KBM-7 (cell line): ENCODE data around the gene TSPEAR.
A peak's percentile ranks its signal among the peaks of the same experiment; 100 is the strongest.

Experiments used
- DNase-seq: peaks from one replicate; pipeline ENCODE4 v3.0.0-alpha.2; 2015
- in situ Hi-C: fragments of 300-500 bp; cut with MboI; formaldehyde crosslinking; loops from 2 replicates; pipeline ENCODE4 v1.14.3; 2020; ENCODE audit warnings: low sequenced_read_pairs, low pct_unique_long_range_greater_than_20kb, mixed read lengths

The TSPEAR gene

DNA sequence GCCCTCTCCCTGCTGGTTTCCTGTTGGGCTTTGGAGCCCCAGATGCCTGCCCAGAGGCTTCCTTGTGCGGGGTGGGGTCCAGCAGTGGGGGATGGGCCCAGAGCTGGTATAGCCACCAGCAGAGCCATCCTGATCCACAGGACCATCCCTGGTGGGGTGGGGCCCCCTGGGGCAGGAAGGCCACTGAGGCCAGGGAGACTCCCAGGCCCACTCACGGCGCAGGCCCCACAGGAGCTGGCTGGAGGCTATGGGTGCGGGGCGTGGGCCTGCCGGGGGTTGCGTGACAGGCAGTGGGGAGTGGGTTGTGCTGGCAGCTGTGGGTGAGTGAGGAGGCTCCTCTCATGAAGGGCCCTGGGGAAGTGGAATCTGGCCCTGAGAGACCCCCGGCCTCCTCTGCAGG is 250.4 kb downstream of the TSPEAR start:
- in situ Hi-C loops: loop anchor here (10.0 to 25.0 kb wide), 3 partner anchors 101 to 724 kb away; partner anchors contain the start of genes KRTAP10-2, KRTAP10-3, KRTAP10-4 and TRPM2

DNA sequence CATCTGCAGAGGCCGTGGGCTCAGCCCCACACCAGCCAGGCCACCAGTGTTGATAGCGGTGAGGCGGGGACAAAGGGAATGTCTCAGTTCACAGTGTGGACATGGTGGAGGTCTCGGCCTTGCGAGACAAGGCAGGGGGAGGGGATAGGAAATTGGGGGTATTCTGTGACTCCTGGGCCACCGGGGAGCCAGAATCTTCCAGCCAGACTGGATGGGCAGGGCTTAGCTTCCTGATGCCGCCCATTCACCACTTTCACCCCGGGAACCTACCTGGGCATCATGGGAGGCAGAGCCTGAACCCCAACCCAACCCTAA is 251.0 kb downstream of the TSPEAR start:
- DNase-seq: no peak
- in situ Hi-C loops: loop anchor here (10.0 to 25.0 kb wide), 3 partner anchors 102 to 723 kb away; partner anchors contain the start of genes KRTAP10-2, KRTAP10-3, KRTAP10-4 and TRPM2

More for the DNA sequence above, 250.4 kb downstream of the TSPEAR start:
- no peak for DNase-seq

DNA sequence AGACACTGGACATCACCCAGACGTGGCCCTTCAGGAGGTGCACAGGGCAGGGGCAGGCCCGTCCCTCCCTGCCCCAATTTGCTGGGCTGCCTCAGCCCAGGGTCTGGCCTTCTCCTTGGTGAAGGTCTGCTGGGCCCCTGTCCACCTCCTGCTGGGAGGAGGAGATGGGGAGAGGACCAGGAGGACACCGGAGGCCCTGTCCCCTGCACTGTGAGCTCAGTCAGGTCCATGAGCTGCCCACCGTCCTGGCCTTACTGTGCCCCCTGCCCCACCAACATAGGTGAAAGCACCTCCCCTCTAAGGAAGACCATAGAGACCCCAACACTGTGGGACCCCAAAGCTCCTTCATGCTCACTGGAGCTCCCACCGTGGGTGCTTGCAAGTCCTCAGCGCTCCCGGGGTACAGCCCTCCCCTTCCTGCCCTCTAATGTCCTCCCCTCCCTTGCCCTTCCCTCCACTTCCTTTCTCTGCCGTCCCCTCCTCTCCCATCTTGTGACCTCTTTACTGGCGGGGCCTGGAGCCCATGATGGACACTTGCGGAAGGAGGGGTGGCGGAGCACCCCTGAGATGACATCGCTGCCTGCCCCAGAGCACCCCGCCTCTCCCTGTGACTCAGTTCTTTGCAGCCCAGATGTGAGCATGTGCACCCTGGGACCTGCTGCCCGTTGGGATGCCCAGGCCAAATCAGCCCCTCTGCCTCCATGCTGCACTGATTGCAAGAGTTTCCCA is 251.5 kb downstream of the TSPEAR start:
- in situ Hi-C loops: loop anchor here (10.0 to 25.0 kb wide), 3 partner anchors 102 to 723 kb away; partner anchors contain the start of genes KRTAP10-2, KRTAP10-3, KRTAP10-4 and TRPM2
- DNase-seq: no peak

DNA sequence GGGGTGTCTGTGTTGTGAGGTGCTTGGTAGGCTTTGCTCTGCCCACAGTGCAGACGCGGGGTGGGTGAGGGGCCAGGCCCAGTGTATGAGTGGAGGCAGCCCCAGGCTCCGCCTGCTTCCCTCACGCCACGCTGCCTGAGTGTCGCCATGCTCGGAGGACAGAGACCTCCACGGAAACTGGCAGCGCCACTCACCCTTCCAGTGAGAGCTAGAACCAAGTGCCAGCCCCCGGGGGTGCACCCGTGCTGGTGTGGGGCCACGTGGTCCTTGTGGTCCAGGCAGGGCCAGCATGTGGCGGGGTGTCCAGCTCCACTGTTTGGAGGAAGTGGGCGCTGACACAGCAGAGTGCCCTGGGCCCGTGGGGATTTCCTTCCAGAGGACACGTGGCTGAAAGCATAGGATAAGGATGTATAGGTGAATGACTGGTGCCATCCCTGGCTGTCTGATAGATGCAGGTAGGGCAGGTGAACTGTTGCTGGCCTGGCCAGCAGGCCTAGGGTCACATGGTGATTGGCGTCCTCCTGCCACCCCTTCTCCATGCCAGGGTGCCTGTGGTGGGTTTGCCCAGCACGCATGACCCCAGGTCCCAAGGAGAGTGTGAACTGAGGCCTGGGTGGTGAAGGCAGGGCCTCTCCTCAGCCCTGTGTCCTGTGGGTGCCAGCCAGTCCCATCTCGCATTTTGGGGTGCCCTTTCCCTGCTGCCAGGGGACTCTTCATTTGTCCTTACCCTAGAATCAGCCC is 252.2 kb downstream of the TSPEAR start:
- in situ Hi-C loops: loop anchor here (25.0 kb wide), 2 partner anchors 103 to 722 kb away; partner anchors contain the start of genes KRTAP10-2, KRTAP10-3 and KRTAP10-4
- DNase-seq: no peak

DNA sequence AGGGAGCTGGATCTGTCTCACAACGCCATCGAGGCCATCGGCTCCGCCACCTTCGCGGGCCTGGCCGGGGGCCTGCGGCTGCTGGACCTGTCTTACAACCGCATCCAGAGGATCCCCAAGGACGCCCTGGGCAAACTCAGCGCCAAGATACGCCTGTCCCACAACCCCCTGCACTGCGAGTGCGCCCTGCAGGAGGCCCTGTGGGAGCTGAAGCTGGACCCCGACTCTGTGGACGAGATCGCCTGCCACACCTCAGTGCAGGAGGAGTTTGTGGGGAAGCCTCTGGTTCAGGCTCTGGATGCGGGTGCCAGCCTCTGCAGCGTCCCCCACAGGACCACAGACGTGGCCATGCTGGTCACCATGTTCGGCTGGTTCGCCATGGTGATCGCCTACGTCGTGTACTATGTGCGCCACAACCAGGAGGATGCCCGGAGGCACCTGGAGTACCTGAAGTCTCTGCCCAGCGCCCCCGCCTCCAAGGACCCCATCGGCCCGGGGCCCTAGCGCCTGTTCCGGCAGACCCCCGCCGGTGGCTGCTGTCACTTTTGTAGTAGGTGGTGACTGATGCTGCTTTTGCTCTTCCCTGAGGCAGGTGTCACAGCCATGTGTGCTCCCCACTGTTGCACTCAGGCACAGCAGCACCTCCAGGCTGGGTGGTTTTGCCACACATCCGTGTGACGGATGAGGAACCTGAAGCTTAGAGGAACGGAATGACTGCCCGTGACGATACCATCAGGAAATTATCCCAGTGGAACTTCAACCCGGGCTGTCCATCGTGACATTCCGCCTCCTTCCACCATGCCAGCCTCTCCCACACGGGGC is 254.2 kb downstream of the TSPEAR start:
- no peak for DNase-seq
- in situ Hi-C loops: loop anchor here (25.0 kb wide), 2 partner anchors 105 to 720 kb away; partner anchors contain the start of genes KRTAP10-2, KRTAP10-3 and KRTAP10-4

DNA sequence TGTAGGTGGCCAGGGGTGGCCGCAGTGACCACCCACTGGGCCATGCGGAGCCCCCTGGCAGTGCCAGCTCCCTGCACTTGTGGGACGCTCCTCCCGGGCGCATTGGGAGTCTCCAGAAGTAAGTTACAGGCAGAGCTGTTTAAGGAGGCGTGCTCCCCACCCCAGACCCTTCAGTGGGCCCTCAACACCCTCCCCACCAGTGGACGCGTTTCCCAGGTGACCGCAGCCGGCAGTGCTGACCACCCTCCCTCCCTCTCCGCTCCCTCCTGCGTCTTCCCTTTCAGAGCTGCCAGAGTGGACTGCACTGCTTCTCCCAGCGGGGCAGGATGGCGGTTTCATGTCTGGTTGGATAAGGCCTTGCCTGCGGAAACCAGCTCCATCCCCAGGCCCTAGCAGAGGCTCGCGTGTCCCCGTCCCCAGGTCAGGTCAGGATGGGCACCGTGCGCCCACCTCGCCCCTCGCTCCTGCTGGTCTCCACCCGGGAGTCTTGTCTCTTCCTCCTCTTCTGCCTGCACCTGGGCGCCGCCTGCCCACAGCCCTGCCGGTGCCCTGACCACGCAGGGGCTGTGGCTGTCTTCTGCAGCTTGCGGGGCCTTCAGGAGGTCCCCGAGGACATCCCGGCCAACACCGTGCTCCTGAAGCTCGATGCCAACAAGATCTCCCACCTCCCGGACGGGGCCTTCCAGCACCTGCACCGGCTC is 255.0 kb downstream of the TSPEAR start:
- in situ Hi-C loops: loop anchor here (25.0 kb wide), 2 partner anchors 106 to 719 kb away; partner anchors contain the start of genes KRTAP10-2, KRTAP10-3 and KRTAP10-4
- no peak for DNase-seq

DNA sequence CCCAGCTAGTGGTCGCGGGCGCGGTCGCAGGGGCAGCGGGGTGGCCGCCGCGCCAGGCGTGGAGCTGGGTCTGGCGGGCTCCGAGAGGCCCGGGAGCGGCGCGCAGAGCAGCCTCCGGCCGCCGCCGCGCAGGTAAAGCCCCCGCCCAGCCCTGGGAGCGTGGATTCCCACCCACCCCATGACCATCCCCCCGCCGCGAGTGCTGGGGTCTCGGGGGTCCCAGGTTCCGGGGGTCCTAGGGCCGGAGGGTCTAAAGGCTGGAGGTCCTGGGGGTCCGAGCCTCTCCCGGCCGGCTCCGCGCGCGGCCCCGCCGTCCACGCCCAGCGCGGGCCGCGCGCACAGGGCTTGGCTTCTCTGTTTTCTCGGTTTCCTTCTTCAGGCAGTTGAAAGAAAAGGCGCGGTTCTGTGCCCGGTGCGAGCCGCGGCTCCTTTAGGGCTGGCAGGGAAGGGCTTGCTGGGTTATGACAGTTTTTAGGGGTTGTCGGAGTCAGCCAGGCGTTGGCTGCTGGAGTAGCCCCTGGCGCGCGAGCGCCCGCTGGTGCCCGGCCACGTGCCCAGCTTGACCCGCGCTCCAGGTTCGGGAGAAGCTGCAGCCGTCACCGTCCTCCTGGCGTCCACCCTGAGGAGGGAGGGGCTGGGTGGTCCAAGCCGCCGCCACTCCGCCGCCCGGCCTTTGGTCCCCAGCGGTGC is 255.7 kb downstream of the TSPEAR start:
- DNase-seq: peak; percentile 44
- in situ Hi-C loops: loop anchor here (25.0 kb wide), 2 partner anchors 107 to 718 kb away; partner anchors contain the start of genes KRTAP10-2, KRTAP10-3 and KRTAP10-4

DNA sequence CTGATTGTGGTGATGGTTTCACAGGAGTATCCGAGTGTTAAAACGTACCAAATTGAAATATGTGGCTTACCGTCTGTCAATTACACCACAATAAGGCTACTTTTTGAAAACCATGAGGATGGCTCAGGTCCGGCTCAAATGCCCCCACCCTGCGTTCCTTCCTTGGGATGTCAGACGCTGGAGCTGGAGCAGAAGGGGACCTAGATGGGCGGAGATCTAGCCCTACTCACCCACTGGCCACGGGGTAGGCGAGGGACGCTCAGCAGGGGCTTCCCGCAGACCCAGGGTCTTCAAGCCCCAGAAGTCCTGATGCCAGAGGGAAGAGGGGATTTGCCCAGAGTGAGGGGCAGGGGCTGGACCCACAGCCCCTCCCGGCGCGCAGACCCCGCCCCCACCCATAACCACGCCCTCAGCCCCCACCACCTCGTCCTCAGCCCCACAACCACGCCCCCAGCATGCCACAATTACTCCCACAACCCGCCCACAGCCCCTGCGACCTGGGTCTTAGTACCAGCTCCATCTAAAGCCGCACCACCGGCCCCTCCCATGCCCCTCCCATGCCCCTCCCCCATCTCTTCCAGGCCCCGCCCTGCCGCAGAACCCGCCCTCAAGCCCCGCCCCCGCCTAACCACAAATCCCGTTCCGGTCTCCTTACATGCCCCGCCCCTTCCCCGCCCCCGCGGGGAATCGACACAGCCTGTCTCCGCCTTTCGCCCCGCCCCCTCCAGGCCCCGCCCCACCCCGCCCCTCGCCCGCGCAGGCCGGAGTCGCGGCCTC is 256.4 kb downstream of the TSPEAR start, which contains the start of gene LRRC3:
LRRC3 (plus strand) TSS at position 764 of the 777 bp plus-strand sequence. CDS start 1,135 bp downstream, outside the sequence.
- DNase-seq: peak; percentile 71
- in situ Hi-C loops: loop anchor here (25.0 kb wide), 2 partner anchors 107 to 718 kb away; partner anchors contain the start of genes KRTAP10-2, KRTAP10-3 and KRTAP10-4

DNA sequence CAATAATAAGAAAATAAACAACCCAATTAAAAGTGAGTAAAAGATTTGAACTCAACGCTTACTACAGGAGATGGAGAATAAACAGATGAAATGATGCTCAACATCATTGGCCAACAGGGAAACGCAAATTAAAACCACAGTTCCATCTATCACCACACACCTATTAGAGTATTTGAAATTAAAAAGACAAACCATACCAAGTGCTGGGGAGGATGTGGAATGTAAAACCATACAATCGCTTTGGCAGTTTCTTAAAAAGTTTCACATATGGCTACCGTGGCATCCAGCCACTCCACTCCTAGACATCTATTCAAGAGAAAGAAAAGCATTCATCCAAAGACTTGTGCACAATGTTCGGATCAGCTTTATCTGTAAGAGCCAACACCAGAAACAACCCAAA is 257.3 kb downstream of the TSPEAR start:
- DNase-seq: no peak
- in situ Hi-C loops: loop anchor here (25.0 kb wide), 2 partner anchors 108 to 717 kb away; partner anchors contain the start of genes KRTAP10-2, KRTAP10-3 and KRTAP10-4

DNA sequence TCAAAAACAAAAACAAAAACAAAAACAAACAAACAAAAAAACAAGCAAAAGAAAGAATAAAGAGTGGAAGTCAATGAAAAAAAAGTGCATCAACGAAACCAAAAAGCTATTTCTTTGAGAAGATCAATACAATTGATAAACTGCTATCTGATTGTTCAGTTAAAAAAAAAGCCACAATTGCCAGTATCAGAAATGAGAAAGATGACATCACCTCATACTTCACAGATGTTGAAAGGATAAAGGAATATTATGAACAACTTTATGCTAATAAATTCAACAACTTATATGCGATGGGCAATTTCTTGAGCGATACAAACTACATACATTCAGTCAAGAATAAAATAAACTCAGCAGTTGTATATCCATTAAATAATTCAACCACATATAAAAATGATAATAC is 258.3 kb downstream of the TSPEAR start:
- in situ Hi-C loops: loop anchor here (25.0 kb wide), 2 partner anchors 109 to 716 kb away; partner anchors contain the start of genes KRTAP10-2, KRTAP10-3 and KRTAP10-4
- no peak for DNase-seq

DNA sequence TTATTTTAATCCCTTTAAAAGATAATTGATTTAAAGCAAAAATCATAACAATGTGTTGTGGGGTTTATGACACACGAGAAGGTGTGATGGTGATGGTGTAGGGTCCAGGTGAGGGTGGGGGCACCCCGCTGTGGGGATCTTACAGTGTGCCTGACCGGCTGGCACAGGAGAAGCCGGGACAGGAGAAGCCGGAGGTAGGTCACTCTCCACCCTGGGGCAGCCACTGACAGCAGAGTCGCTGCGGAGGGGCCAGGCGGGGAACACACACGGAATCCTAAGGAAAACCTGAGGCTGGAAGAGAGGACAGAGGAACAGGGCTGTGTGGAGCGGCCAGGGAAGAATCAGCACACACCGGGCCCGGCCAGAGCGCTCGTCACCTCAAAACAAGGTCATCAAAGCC is 260.4 kb downstream of the TSPEAR start:
- in situ Hi-C loops: loop anchor here (25.0 kb wide), 2 partner anchors 111 to 714 kb away; partner anchors contain the start of genes KRTAP10-2, KRTAP10-3 and KRTAP10-4
- no peak for DNase-seq

DNA sequence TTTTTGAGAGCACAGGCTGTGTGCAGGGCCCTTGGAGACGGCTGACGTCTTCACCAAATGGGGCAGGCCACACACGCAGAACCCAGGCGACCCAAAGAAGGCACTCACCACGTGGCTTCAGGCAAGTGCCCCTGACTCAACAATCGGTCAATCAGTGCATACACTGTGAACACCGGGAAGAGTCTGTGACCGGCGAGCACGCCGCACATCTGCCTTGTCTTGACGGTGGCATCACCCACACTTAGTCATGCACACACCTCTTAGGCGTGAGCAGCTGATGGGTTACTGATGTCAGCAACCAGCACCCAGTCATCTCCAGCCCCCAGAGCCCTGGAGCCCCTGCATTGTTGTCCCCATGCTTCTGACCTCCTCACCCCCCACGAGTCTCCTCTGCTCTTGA is 261.0 kb downstream of the TSPEAR start:
- in situ Hi-C loops: loop anchor here (25.0 kb wide), 2 partner anchors 112 to 713 kb away; partner anchors contain the start of genes KRTAP10-2, KRTAP10-3 and KRTAP10-4
- DNase-seq: no peak

DNA sequence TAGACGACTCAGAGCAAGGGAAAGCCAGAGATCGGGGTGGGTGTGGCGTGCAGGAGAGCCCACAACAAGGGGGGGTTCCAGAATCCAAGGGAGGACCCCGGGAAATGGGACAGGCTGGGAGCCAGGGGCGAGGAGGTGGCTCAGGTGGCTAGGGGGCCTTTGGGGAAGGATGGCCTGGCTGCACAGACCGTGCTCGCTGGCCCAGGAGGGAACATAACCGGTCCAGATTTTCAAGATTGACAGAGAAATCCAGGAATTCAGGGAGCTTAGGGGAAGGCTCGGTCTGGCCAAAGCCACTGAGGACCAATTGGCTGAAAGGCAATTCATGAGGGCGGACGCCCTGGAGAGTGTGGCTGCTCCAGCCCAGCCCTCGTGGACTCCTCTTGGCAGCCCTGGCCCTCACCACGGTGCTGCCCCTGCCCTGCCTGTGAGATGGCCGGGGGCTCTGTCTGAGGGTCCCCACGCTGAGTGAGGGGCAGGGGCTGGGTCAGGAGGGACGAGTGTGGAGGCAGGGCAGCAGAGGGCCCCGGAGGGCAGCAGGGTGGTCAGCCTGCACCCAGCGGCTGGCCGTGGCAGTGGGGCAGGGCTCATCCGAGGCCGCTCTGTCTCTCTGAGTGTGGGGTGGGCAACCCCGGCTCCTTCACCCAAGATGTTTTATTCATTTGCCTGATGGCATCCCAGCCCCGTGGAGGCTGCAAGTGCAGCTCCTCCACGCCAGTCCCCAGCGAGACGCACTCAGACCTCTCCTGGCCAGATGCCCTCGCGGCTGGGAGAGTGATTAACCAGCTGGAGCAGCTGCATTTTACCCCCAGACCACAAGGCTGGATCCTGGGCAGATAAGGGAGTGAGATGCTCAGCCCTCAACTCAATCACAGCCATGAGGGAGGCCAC is 261.7 kb downstream of the TSPEAR start:
- in situ Hi-C loops: loop anchor here (25.0 kb wide), 2 partner anchors 113 to 712 kb away; partner anchors contain the start of genes KRTAP10-2, KRTAP10-3 and KRTAP10-4
- no peak for DNase-seq

DNA sequence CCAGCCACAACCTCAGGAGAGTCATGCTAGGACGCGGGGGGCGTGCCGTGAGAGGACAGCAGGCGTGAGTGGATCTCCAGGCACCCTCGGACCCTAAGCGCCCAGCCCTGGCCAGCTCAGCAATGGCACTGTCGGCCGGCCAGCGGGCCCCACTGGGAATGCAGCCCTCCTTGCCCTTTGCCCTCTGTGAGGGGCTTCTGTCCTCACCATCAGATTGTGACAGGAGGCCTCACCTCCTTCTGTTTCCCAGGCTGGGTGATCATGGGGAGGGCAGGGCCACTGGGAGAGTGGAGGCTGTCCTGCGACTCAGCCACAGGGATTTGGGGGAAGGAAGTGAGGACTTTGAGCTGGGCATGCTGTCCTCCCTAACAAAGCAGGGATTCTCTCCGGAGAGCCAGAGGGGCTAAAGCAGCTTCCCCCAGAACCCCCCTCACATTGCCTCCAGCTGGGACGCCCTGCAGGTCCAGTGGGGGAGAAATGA is 262.7 kb downstream of the TSPEAR start:
- in situ Hi-C loops: no loop called here
- no peak for DNase-seq
